Measurements from ENCODE around the gene ARMH4. TPM values are rescaled to one million over a fixed set of nuclear protein-coding genes. Genes with fewer than 3 reads are reported as not detected.
"Not testable (repeated sequence)": the region's sequence is repeated elsewhere in the genome, so short reads cannot be mapped to it uniquely, and the experiment has no call there.

Gene ARMH4
- total RNA-seq, 1 experiment from 2014 or later, result 1.7 TPM

- DNase-seq (ENCODE audit: low spot score), result no peak
Measured at GRCh38 chr14:58145936-58146335, 6.1 kb downstream of the ARMH4 start.

DNA sequence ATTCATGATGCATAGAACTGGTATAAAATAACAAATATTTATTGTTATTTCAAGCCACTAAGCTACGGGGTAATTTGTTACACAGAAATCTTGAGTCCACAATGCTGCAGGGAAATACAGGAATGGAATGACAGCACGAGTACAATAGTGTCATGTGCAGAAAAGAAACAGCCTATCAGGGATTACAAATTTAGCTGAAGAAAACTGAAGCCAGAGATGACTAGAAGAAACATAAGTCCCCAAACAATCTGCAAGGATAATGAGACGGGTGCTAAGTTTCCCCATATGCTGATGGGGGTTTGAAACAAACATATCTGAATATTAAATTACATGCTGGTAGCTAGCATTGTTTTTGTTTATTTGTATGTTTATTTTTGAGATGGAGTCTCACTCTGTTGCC, 8.9 kb downstream of the ARMH4 start:
- no peak for DNase-seq (ENCODE audit: low spot score)

DNA sequence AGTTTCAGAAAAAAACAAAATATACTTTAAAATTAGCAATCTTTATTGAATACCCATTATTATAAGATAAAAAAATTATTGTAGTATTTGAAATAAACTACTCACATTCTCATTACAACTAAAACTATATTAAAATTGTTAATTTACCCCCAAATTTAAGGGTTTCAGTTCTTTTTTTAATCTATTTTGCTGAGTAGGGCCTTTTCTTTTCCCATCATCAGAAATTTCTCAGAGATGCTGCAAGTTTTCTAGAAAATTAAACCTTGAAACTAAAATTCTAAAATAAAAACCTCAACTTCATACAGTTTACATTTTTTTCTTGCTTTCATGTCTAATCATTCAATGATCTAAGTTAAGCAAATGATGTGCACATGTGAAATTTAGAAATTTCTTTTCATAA, 10.1 kb downstream of the ARMH4 start:
- no peak for DNase-seq (ENCODE audit: low spot score)

- no peak for DNase-seq (ENCODE audit: low spot score)
Measured at GRCh38 chr14:58138714-58139482, 13.1 kb downstream of the ARMH4 start.

GRCh38 chr14:58138031-58138713, 13.8 kb downstream of the ARMH4 start:
- DNase-seq (ENCODE audit: low spot score), result no peak

DNA sequence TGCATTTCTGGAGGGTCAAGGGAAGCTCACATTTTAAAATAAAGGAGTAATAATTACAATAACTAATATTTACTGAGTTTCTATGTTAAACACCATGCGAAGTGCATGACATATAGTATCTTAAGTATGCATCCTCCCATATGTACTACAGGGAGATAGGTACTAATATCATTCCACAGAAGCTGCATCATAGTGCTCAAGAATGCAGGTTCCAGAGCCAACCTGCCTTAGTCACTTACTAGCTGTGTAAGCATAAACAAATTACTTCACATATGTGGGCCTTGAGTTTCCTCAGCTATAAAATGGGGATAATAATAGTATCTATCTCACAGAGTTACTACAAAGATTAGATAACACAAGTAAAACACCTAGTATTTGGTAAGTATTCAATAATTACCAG, 18.3 kb downstream of the ARMH4 start:
- peak; percentile 49 for DNase-seq (ENCODE audit: low spot score)

DNA sequence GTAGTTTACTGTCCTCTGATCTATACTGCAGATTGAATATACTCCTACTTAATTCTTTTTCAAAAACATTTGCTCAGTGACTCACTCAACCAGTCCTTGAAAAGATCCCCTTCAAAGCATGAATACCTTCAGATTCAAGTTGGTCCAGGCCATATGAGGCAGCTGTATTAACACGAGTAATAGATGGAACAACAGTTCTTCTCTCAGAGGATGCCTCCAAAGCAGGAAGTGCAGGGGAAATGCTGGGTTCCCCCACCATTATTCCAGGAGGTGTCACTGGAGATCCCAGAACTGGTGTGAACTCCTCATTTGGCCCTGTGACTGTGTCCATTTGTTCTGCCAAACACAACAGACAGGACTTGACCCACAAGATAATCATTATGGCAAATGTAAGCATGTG, 20.6 kb downstream of the ARMH4 start:
- no peak for DNase-seq (ENCODE audit: low spot score)

DNA sequence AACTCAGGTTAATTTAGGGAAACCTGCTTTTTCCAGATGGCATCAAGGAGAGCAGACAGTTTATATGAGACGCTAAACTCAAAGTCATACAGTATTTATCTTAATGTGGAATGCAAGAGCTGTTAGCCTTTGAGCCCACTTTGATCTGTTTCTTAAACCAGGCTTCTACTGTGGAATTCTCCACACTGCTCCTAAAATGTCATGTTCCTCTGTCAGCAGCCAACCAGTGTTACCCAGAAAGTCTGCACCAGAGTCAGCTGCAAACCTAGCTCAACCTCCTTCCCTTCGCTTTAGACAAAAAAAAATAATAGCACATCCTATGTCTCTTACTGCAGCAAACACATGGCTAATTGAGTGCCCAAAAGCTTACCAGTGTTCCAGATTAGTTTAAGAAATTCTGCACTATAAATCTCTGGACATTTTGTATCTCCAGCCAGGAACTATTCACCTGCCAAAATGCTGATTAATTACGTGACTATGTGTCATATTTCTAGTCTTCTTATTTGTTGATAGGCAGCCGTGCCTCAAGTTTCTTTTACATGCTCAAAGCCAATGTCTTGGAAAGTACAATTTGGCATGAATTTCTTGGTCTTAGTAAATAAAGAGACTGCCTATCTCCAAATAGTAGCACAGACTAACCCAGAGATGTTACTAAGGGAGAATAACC, 21.8 kb downstream of the ARMH4 start:
- DNase-seq (ENCODE audit: low spot score), result no peak

GRCh38 chr14:58129208-58129607, 22.8 kb downstream of the ARMH4 start:
- no peak for DNase-seq (ENCODE audit: low spot score)

GRCh38 chr14:58128416-58128815, 23.6 kb downstream of the ARMH4 start:
- DNase-seq (ENCODE audit: low spot score), result no peak

DNA sequence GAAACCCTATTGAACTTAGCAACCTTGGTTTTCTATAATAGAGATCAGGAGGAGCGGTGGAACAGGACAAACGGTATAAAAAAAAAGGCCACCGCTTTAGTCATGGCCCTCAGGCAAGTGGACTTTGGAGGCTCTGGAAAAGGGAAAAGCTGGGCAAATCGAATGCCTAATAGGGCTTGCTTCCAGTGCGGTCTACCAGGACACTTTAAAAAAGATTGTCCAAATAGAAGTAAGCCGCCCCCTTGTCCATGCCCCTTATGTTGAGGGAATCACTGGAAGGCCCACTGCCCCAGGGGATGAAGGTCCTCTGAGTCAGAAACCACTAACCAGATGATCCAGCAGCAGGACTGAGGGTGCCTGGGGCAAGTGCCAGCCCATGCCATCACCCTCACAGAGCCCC, 29.5 kb downstream of the ARMH4 start:
- DNase-seq (ENCODE audit: low spot score), result not testable (repeated sequence)

GRCh38 chr14:58121530-58122186, 30.4 kb downstream of the ARMH4 start:
- DNase-seq (ENCODE audit: low spot score), result no peak

DNA sequence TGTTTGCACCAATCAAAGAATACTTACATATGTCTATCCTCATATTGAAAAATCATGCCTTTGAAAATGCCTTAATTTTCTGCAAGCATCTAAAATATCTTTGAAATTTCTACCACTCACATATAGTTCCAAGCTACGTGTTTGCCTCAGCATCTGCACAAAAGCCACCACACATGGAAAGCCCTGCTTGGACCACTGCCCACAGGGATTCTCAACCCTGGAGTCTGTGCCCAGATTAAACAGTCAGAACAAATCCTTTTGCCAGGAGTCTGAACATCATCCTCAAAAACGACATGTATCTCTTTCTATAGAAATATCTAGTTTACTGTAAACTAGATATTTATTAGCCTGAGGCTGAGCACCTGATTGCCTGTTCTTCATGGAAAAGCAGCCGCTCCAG, 32.6 kb downstream of the ARMH4 start:
- no peak for DNase-seq (ENCODE audit: low spot score)

DNA sequence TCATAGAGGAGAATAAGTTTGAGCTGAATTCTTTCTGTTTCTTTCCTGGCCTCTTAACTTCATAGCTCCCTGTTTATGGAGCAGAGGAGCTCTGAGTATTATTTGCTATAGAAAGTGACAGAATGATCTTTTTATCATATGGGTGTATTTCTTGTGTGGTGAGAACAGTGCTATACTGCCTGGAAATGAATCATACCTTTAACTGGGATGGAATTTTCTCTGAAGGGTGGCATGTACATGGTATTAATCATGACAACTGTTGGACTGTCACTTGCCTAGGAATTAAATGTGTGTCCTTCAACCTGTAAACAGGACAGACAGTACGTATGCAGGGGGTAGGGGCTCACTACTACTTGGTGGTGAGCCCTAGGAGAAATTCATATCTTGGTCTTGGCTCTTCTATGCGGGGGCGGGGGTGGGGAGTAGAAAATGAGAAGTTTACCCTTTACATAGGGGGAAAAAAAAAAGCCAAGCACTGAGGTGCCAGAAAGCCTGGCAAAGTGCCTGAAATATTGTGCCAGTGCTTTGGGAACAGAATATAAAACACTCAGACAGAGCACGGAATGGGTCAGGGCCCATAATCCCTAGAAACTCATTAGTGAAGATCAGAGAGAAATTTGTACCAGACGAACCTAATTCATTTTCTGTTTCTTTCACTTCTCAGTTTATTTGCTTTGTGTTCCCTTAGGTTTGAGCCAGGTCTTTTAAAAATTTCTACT, 33.8 kb downstream of the ARMH4 start:
- no peak for DNase-seq (ENCODE audit: low spot score)

DNA sequence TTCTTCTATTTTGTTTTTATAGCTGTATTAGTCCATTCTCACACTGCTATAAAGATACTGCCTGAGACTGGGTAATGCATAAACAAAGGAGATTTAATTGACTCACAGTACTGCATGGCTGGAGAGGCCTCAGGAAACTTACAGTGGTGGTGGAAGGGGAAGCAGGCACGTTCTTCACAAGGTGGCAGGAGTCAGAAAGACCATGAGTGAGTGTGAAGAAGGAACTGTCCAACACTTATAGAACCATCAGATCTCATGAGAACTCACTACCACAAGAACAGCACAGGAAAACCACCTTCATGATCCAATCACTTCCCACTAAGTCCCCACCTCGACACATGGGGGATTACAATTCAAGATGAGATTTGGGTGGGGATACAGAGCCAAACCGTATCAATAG, 42.3 kb downstream of the ARMH4 start:
- DNase-seq (ENCODE audit: low spot score), result no peak

GRCh38 chr14:58108717-58109116, 43.3 kb downstream of the ARMH4 start:
- DNase-seq (ENCODE audit: low spot score), result no peak

GRCh38 chr14:58107947-58108552, 44.0 kb downstream of the ARMH4 start:
- DNase-seq (ENCODE audit: low spot score), result peak; percentile 50

- DNase-seq (ENCODE audit: low spot score), result no peak
Measured at GRCh38 chr14:58107041-58107440, 45.0 kb downstream of the ARMH4 start.

- DNase-seq (ENCODE audit: low spot score), result no peak
Measured at GRCh38 chr14:58106446-58106845, 45.6 kb downstream of the ARMH4 start.

- DNase-seq (ENCODE audit: low spot score), result peak; percentile 58
Measured at GRCh38 chr14:58104808-58105207, 47.2 kb downstream of the ARMH4 start.

DNA sequence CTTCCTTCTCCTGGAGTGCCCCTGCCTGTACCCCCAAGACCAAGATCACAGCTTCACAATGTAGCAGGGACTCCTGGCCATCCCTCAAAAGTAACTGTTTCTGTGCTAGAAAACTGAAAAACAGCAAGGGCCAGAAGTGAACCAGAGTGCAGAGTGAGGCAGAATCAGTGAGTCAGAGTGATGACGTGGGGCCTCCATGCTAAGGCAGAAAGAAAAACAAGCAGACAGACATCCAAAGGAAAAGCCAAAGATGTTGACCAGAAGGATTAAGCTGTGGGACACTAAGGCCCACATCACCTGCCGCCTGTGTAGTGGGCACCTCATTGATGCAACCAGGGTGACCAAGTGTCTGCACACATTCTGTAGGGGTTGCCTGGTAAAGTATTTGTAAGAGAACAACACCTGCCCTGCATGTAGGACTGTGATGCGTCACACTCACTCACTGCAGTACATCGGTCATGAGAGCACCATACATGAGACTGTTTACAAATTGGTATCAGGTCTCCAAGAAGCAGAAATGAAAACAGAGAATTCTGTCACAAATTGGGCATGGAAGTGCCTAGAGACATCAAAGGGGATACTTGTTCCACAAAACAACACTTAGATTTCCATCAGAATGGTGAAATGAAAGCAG, 51.2 kb downstream of the ARMH4 start:
- no peak for DNase-seq (ENCODE audit: low spot score)
